Coronary artery (tissue), 2 donors: ENCODE results near the gene GBF1.

Experiments
- DNase-seq: peaks from one replicate; pipeline ENCODE4 v3.0.0-alpha.2; 2017; ENCODE audit warnings: low spot score
- H3K27ac ChIP-seq, 2 donors: fragments of 200-600 bp; sonication (generic); one replicate each; pipeline ENCODE4 v1.5.1; 2016 to 2019
- H3K4me3 ChIP-seq: fragments of 200-600 bp; sonication (generic); 2 replicates; pipeline ENCODE4 v1.5.1; 2016; ENCODE audit warnings: mild to moderate bottlenecking, moderate library complexity
- TF ChIP-seq, protein P1 (sequence below): fragments of 200-600 bp; sonication (generic); IDR thresholded peaks from one replicate; pipeline ENCODE4 v1.5.1; 2019; ENCODE audit warnings: antibody characterized with exemption

The GBF1 gene

DNA sequence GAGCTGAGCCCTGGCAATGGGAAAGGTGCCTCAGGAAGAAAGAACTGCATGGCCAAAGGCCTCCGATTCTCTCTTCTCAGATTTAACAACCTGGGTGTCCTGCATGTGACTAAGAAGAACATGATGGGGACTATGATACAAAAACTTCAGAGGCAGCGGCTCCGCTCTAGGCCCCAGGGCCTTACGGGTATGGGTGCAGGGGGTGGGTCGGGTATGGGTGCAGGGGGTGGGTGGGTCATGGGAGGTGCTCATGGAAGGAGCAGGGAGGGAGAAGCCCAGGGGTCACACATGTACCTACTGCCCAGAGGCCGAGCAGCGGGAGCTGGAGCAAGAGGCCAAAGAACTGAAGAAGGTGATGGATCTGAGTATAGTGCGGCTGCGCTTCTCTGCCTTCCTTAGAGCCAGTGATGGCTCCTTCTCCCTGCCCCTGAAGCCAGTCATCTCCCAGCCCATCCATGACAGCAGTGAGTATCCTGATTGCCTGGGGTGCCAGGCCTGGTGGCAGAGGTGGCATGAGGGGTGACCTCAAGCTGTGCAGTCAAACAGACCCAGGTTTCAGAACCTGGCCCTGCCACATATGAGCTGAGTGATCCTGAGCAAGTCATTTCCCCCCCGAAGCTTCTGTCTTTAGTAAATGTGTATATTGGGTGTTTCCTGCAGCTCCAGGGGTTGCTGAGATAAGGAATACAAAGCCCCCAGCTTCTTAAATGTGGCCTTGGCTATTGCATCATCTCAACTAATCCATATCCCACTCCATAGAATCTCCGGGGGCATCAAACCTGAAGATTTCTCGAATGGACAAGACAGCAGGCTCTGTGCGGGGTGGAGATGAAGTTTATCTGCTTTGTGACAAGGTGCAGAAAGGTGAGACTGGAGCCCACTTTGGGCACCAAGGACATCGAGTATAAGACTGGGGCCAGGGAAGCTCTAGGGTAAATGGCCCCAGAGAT is 152.2 kb downstream of the GBF1 start:
- DNase-seq = no peak
- no peak overlapping the region for H3K27ac ChIP-seq
- no peak overlapping the region for H3K4me3 ChIP-seq
- TF ChIP-seq, protein P1, sequence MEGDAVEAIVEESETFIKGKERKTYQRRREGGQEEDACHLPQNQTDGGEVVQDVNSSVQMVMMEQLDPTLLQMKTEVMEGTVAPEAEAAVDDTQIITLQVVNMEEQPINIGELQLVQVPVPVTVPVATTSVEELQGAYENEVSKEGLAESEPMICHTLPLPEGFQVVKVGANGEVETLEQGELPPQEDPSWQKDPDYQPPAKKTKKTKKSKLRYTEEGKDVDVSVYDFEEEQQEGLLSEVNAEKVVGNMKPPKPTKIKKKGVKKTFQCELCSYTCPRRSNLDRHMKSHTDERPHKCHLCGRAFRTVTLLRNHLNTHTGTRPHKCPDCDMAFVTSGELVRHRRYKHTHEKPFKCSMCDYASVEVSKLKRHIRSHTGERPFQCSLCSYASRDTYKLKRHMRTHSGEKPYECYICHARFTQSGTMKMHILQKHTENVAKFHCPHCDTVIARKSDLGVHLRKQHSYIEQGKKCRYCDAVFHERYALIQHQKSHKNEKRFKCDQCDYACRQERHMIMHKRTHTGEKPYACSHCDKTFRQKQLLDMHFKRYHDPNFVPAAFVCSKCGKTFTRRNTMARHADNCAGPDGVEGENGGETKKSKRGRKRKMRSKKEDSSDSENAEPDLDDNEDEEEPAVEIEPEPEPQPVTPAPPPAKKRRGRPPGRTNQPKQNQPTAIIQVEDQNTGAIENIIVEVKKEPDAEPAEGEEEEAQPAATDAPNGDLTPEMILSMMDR = no peak

DNA sequence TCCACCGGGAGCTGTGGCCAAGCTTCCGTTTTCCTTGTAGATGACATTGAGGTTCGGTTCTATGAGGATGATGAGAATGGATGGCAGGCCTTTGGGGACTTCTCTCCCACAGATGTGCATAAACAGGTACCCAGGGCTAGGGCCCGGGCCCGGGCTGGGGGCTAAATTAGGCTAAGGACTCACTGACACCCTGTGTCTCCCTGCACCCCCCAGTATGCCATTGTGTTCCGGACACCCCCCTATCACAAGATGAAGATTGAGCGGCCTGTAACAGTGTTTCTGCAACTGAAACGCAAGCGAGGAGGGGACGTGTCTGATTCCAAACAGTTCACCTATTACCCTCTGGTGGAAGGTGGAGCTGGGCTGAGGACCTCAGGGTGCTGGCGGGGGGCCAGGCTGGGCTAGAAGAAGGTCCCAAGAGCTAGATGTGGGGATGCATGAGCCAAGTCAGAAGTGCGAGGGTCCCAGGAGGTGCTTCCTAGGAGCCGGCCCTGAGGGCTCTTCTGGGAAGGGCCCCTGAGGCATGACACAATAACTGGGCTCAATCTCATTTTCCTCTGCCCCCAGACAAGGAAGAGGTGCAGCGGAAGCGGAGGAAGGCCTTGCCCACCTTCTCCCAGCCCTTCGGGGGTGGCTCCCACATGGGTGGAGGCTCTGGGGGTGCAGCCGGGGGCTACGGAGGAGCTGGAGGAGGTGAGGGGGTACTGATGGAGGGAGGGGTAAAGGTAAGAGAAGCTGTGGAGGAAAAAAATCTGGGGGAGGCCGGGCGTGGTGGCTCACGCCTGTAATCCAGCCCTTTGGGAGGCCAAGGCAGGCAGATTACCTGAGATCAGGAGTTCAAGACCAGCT is 153.1 kb downstream of the GBF1 start:
- H3K4me3 ChIP-seq = peak overlapping the region; percentile 89
- no peak for DNase-seq
- TF ChIP-seq, protein P1 = no peak
- H3K27ac ChIP-seq = peak overlapping the region; percentile 91 to 96

DNA sequence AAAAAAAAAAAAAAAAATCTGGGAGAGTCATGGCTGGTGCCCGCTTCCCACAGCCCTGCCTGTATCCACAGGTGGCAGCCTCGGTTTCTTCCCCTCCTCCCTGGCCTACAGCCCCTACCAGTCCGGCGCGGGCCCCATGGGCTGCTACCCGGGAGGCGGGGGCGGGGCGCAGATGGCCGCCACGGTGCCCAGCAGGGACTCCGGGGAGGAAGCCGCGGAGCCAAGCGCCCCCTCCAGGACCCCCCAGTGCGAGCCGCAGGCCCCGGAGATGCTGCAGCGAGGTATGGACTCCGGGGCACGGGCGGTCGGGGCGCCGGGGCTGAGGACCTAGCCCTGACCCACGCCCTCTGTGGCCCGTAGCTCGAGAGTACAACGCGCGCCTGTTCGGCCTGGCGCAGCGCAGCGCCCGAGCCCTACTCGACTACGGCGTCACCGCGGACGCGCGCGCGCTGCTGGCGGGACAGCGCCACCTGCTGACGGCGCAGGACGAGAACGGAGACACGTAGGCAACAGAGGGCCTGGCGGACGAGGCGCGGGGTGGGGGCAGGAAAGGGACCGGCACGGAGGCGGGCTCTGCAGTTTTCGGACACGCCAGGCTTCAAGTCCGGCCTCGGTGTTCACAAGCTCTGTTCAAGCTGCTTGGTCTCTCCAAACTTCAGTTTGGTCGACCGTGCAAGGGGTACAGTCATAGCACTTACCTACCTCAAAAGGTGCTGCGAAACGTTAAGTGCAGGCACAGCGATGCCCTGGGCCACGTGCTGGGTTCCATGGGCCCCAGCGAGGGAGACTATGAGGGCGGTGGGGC is 154.1 kb downstream of the GBF1 start:
- peak; percentile 85 for DNase-seq
- TF ChIP-seq, protein P1 = peak; percentile 90
- Histone ChIP-seq H3K27ac (peak overlapping the region; percentile 91 to 96), H3K4me3 (peak overlapping the region; percentile 89)

DNA sequence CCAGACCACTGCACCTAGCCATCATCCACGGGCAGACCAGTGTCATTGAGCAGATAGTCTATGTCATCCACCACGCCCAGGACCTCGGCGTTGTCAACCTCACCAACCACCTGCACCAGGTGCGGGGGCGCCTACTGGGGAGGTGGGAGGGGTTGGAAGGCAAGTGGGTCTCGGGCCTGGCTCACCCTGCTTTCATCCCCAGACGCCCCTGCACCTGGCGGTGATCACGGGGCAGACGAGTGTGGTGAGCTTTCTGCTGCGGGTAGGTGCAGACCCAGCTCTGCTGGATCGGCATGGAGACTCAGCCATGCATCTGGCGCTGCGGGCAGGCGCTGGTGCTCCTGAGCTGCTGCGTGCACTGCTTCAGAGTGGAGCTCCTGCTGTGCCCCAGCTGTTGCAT is 154.7 kb downstream of the GBF1 start:
- TF ChIP-seq, protein P1 = no peak
- no peak for DNase-seq
- Histone ChIP-seq H3K4me3 (peak overlapping the region; percentile 89), H3K27ac (peak overlapping the region in 1 of 2 donors; percentile 96)

DNA sequence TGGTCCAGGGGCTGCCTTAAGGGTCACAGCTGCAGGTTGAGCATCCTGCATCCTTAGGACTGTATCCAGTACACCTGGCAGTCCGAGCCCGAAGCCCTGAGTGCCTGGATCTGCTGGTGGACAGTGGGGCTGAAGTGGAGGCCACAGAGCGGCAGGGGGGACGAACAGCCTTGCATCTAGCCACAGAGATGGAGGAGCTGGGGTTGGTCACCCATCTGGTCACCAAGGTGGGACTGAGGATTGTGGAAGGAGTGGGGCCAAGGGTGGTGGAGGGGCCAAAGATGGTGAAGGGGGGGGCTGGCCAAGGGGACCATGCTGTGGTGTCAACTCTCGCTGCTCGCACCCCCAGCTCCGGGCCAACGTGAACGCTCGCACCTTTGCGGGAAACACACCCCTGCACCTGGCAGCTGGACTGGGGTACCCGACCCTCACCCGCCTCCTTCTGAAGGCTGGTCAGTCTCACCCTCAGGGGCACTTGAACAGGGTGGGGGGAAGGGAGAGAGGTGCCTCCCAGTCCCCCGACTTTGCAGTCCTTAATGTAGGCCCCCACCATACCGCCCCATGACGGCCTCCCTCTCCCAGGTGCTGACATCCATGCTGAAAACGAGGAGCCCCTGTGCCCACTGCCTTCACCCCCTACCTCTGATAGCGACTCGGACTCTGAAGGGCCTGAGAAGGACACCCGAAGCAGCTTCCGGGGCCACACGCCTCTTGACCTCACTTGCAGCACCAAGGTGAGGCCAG is 155.4 kb downstream of the GBF1 start:
- TF ChIP-seq, protein P1 = no peak
- Histone ChIP-seq H3K27ac (no peak overlapping the region), H3K4me3 (no peak overlapping the region)
- DNase-seq = no peak

DNA sequence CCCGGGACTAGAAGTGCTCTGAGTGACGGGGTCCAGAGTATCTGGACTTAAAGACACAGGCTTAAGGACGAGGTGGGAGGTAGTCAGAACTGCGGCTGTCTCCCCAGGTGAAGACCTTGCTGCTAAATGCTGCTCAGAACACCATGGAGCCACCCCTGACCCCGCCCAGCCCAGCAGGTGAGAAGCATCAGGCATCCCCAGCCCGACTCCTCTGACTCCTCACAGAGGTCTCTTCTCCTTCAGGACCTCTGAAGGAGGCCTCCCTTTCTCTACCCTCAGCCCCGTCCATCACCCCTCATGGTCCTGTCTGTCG is 156.0 kb downstream of the GBF1 start:
- no peak overlapping the region for H3K27ac ChIP-seq
- no peak for DNase-seq
- H3K4me3 ChIP-seq = no peak overlapping the region
- TF ChIP-seq, protein P1 = no peak
